ENCODE data around the gene PDCD10.

- no peak for TF ChIP-seq SPI1 (IDR thresholded peaks at IDR 0.05; ENCODE audit: low read depth, low read length)
- no peak for TF ChIP-seq POLR2A (IDR thresholded peaks at IDR 0.05; ENCODE audit: low read depth, low read length)
- no peak for TF ChIP-seq POLR2AphosphoS5 (IDR thresholded peaks at IDR 0.05; ENCODE audit: low read depth, low read length)
- TF ChIP-seq TAF1 (IDR thresholded peaks at IDR 0.05; ENCODE audit: low read depth, low read length) = no peak
Measured at GRCh38 chr3:167705840-167706239, 28.9 kb downstream of the PDCD10 start.
